Progenitor cell of endocrine pancreas (in vitro differentiated cells): ENCODE data around the gene PSMC3. TPM values are rescaled to one million over a fixed set of nuclear protein-coding genes. Genes with fewer than 3 reads are reported as not detected.

ENCODE experiments used
- DNase-seq: peaks from one replicate; pipeline ENCODE4 v3.0.0; 2021; ENCODE audit warnings: low spot score; ENCODE audit not compliant: unreplicated experiment
- H3K27ac Mint-ChIP-seq: 2 replicates; pipeline ENCODE4 v1.8.0; 2021; ENCODE audit warnings: mild to moderate bottlenecking, moderate library complexity, mixed read lengths
- H3K27me3 Mint-ChIP-seq: 2 replicates; pipeline ENCODE4 v1.8.0; 2021; ENCODE audit warnings: mixed read lengths
- H3K36me3 Mint-ChIP-seq: 2 replicates; pipeline ENCODE4 v1.8.0; 2022; ENCODE audit warnings: mixed read lengths; ENCODE audit not compliant: insufficient read depth
- H3K4me1 Mint-ChIP-seq: 2 replicates; pipeline ENCODE4 v1.8.0; 2021; ENCODE audit warnings: low read depth, mixed read lengths
- H3K4me3 Mint-ChIP-seq: 2 replicates; pipeline ENCODE4 v1.8.0; 2021; ENCODE audit warnings: low read depth, mild to moderate bottlenecking, moderate library complexity, mixed read lengths
- H3K9me3 Mint-ChIP-seq: 2 replicates; pipeline ENCODE4 v1.8.0; 2021; ENCODE audit warnings: low read depth, mixed read lengths
- CTCF ChIP-seq: fragments of 200-600 bp; sonication (generic); IDR thresholded peaks from one replicate; pipeline ENCODE4 v1.5.0; 2021; ENCODE audit warnings: antibody characterized with exemption, mild to moderate bottlenecking; ENCODE audit not compliant: unreplicated experiment
- total RNA-seq: library from RNA; stranded (reverse); gene quantifications from 2 replicates; pipeline ENCODE4 v1.2.1, GENCODE V29; 2021

The PSMC3 gene
- total RNA-seq, 1 donor from 2014 or later = 103 TPM

- Mint-ChIP-seq H3K27me3 (no peaks in the 10 kb centered on the region), H3K27ac (peak overlapping the region; percentile 23), H3K4me1 (peaks cover 7% of the 10 kb centered on the region), H3K36me3 (peaks cover 7% of the 10 kb centered on the region), H3K9me3 (no peaks in the 10 kb centered on the region), H3K4me3 (no peak overlapping the region)
- no peak for DNase-seq
- no peak for TF ChIP-seq CTCF
These were observed 12.9 kb downstream of the PSMC3 start for GRCh38 chr11:47413351-47413750.

GRCh38 chr11:47411884-47412746 is 14.1 kb downstream of the PSMC3 start:
- peak; percentile 72 for TF ChIP-seq CTCF
- H3K4me3 Mint-ChIP-seq = no peak overlapping the region
- H3K4me1 Mint-ChIP-seq = peaks cover 12% of the 10 kb centered on the region
- H3K27ac Mint-ChIP-seq = no peak overlapping the region
- H3K27me3 Mint-ChIP-seq = no peaks in the 10 kb centered on the region
- DNase-seq = peak; percentile 58
- no peaks in the 10 kb centered on the region for H3K9me3 Mint-ChIP-seq
- H3K36me3 Mint-ChIP-seq = peaks cover 3% of the 10 kb centered on the region

GRCh38 chr11:47410370-47411264 is 15.6 kb downstream of the PSMC3 start:
- no peak for DNase-seq
- H3K27me3 Mint-ChIP-seq = no peaks in the 10 kb centered on the region
- H3K4me1 Mint-ChIP-seq = peaks cover 13% of the 10 kb centered on the region
- H3K27ac Mint-ChIP-seq = no peak overlapping the region
- H3K36me3 Mint-ChIP-seq = peaks cover 3% of the 10 kb centered on the region
- H3K9me3 Mint-ChIP-seq = no peaks in the 10 kb centered on the region
- no peak for TF ChIP-seq CTCF
- H3K4me3 Mint-ChIP-seq = peak overlapping the region; percentile 19

- peaks cover 13% of the 10 kb centered on the region for H3K4me1 Mint-ChIP-seq
- H3K4me3 Mint-ChIP-seq = peak overlapping the region; percentile 89
- no peak overlapping the region for H3K27ac Mint-ChIP-seq
- TF ChIP-seq CTCF = no peak
- no peaks in the 10 kb centered on the region for H3K27me3 Mint-ChIP-seq
- no peak for DNase-seq
- peaks cover 1% of the 10 kb centered on the region for H3K36me3 Mint-ChIP-seq
- H3K9me3 Mint-ChIP-seq = no peaks in the 10 kb centered on the region
These were observed 16.5 kb downstream of the PSMC3 start for GRCh38 chr11:47409440-47410369.
